Testis (tissue), 3 donors: ENCODE data around the gene NPEPL1. TPM values are rescaled to one million over a fixed set of nuclear protein-coding genes. Genes with fewer than 3 reads are reported as not detected.

Experiments
- DNase-seq: peaks from one replicate; pipeline ENCODE4 v3.0.0-alpha.2; 2019
- H3K27ac ChIP-seq, 2 donors: fragments of 200-600 bp; sonication (generic); one replicate each; pipeline ENCODE4 v1.5.1; 2019
- H3K27me3 ChIP-seq: fragments of 200-600 bp; sonication (generic); one replicate; pipeline ENCODE4 v1.5.1; 2019
- H3K36me3 ChIP-seq: fragments of 200-600 bp; sonication (generic); one replicate; pipeline ENCODE4 v1.5.1; 2017; ENCODE audit warnings: low read depth; ENCODE audit errors: missing control alignments
- H3K4me1 ChIP-seq: fragments of 200-600 bp; sonication (generic); one replicate; pipeline ENCODE4 v1.5.1; 2019
- H3K4me3 ChIP-seq, 2 donors: fragments of 200-600 bp; sonication (generic); one replicate each; pipeline ENCODE4 v1.5.1; 2017 to 2019
- H3K9me3 ChIP-seq: fragments of 200-600 bp; sonication (generic); one replicate; pipeline ENCODE4 v1.5.1; 2017
- CTCF ChIP-seq, 3 experiments: fragments of 450-650 bp in 2 of 3; fragments of 200-600 bp in 1 of 3; sonication (generic) in 1 of 3; IDR thresholded peaks; one replicate each; pipeline ENCODE4 v1.5.1; 2016 to 2019; ENCODE audit warnings: antibody characterized with exemption in 3 of 3, mild to moderate bottlenecking in 2 of 3, moderate library complexity in 1 of 3
- POLR2A ChIP-seq: fragments of 450-650 bp; IDR thresholded peaks from one replicate; pipeline ENCODE4 v1.6.1; 2017; ENCODE audit warnings: antibody characterized with exemption, mild to moderate bottlenecking, moderate library complexity
- WGBS, 2 donors: methylation state at CpG; one replicate each; pipeline ENCODE4 v1.1.5; 2018; 5-methylcytosine and 5-hydroxymethylcytosine counted together
- intact Hi-C: fragments of 100-400 bp; cut with DNase I; formaldehyde crosslinking; loops from one replicate; pipeline ENCODE4 v1.15.1; 2023; ENCODE audit warnings: low total_unique reads
- polyA plus RNA-seq: library from polyadenylated mRNA; stranded (reverse); fragments of 350-450 nt; fragmentation: Illumina TruSeq; extraction: RNeasy Lipid Tissue Mini Kit (QIAGEN cat#74804); gene quantifications from one replicate; pipeline ENCODE4 v1.2.3, GENCODE V29; 2014; ENCODE audit warnings: low read depth, low replicate concordance; ENCODE audit not compliant: insufficient read depth
- total RNA-seq, 2 donors: library from RNA; depleted of rRNA; stranded (reverse); fragments of >200 nt; gene quantifications; one replicate each; pipeline ENCODE4 v1.2.3, GENCODE V29; 2016

NPEPL1 gene
- total and polyA plus RNA-seq, 3 donors from 2014 or later = 47.6 to 79.9 (median 56.3) TPM

- intact Hi-C loops = no loop called here
- H3K9me3 ChIP-seq = no peaks in the 10 kb centered on the region
- H3K4me3 ChIP-seq = no peak overlapping the region
- TF ChIP-seq POLR2A = no peak
- no peak for TF ChIP-seq CTCF (IDR thresholded peaks at IDR 0.05)
- peaks cover 23% of the 10 kb centered on the region for H3K4me1 ChIP-seq
- no peak for DNase-seq
- H3K27ac ChIP-seq = peak overlapping the region; percentile 15 to 52
- H3K27me3 ChIP-seq = no peaks in the 10 kb centered on the region
- WGBS, 2 donors = 87 to 89% methylated on average over 15 of the region's 15 CpGs
- no peaks in the 10 kb centered on the region for H3K36me3 ChIP-seq
Measured at GRCh38 chr20:58697867-58698703, 5.5 kb downstream of the NPEPL1 start.

GRCh38 chr20:58698741-58699622 is 6.4 kb downstream of the NPEPL1 start:
- intact Hi-C loops = no loop called here
- TF ChIP-seq POLR2A = no peak
- no peak for TF ChIP-seq CTCF (IDR thresholded peaks at IDR 0.05)
- Histone ChIP-seq H3K27me3 (no peaks in the 10 kb centered on the region), H3K9me3 (no peaks in the 10 kb centered on the region), H3K27ac (peak overlapping the region; percentile 15 to 52), H3K36me3 (no peaks in the 10 kb centered on the region), H3K4me1 (peaks cover 15% of the 10 kb centered on the region), H3K4me3 (no peak overlapping the region)
- peak; percentile 67 for DNase-seq
- 59 to 64% methylated on average over 18 to 27 of the region's 27 CpGs for WGBS, 2 donors

- Histone ChIP-seq H3K4me1 (peaks cover 11% of the 10 kb centered on the region), H3K4me3 (no peak overlapping the region), H3K27ac (peak overlapping the region in 1 of 2 donors; percentile 52), H3K27me3 (no peaks in the 10 kb centered on the region), H3K36me3 (no peaks in the 10 kb centered on the region), H3K9me3 (no peaks in the 10 kb centered on the region)
- intact Hi-C loops = no loop called here
- 78 to 87% methylated on average over 9 of the region's 9 CpGs for WGBS, 2 donors
- no peak for DNase-seq
- TF ChIP-seq CTCF (IDR thresholded peaks at IDR 0.05) (no peak), POLR2A (no peak)
Measured at GRCh38 chr20:58699623-58700107, 7.1 kb downstream of the NPEPL1 start.

GRCh38 chr20:58700121-58700821 is 7.7 kb downstream of the NPEPL1 start:
- Histone ChIP-seq H3K4me1 (peaks cover 11% of the 10 kb centered on the region), H3K27ac (peak overlapping the region in 1 of 2 donors; percentile 52), H3K9me3 (no peaks in the 10 kb centered on the region), H3K27me3 (no peaks in the 10 kb centered on the region), H3K36me3 (no peaks in the 10 kb centered on the region), H3K4me3 (no peak overlapping the region)
- intact Hi-C loops = no loop called here
- peak; percentile 37 for DNase-seq
- WGBS, 2 donors = 72 to 82% methylated on average over 11 of the region's 11 CpGs
- TF ChIP-seq POLR2A (no peak), CTCF (IDR thresholded peaks at IDR 0.05) (no peak)
